Stomach (tissue), 9 donors: ENCODE measurements around the gene MMP20. TPM values are rescaled to one million over a fixed set of nuclear protein-coding genes. Genes with fewer than 3 reads are reported as not detected.

Source experiments
- DNase-seq, 2 donors: peaks; one replicate each; pipeline versions ENCODE4 v3.0.0 to v3.0.0-alpha.2; 2013 to 2019
- H3K27ac ChIP-seq, 5 donors: fragments of 200-600 bp in 4 of 5; sonication (generic) in 4 of 5; one replicate each; pipeline ENCODE4 v1.5.1; 2013 to 2019; ENCODE audit warnings: mild to moderate bottlenecking in 1 of 5, moderate library complexity in 1 of 5
- H3K27me3 ChIP-seq, 3 donors: fragments of 200-600 bp; sonication (generic); one replicate each; pipeline ENCODE4 v1.5.1; 2017 to 2019; ENCODE audit warnings: mixed run types in 1 of 3
- H3K36me3 ChIP-seq, 4 donors: fragments of 200-600 bp; sonication (generic); 1 replicate in 3 of 4; 2 replicates in 1 of 4; pipeline ENCODE4 v1.5.1; 2016 to 2019
- H3K4me1 ChIP-seq, 4 donors: fragments of 200-600 bp; sonication (generic); one replicate each; pipeline ENCODE4 v1.5.1; 2016 to 2019
- H3K4me3 ChIP-seq, 4 donors: fragments of 200-600 bp; sonication (generic) in 3 of 4; one replicate each; pipeline ENCODE4 v1.5.1; 2016 to 2019; ENCODE audit warnings: mild to moderate bottlenecking in 1 of 4
- H3K9me3 ChIP-seq, 4 donors: fragments of 200-600 bp; sonication (generic); one replicate each; pipeline ENCODE4 v1.5.1; 2016 to 2019
- EP300 ChIP-seq: sonication (generic); formaldehyde crosslinking; IDR thresholded peaks from one replicate; pipeline ENCODE4 v1.6.1; 2017; ENCODE audit warnings: antibody characterized with exemption
- POLR2A ChIP-seq, 4 donors: fragments of 450-650 bp; IDR thresholded peaks; one replicate each; pipeline ENCODE4 v1.6.1; 2016; ENCODE audit warnings: antibody characterized with exemption in 4 of 4, control low read depth in 2 of 4, mild to moderate bottlenecking in 1 of 4, moderate library complexity in 1 of 4
- POLR2AphosphoS5 ChIP-seq, 3 donors: sonication (generic); formaldehyde crosslinking; IDR thresholded peaks; one replicate each; pipeline ENCODE4 v1.6.1; 2016; ENCODE audit warnings: antibody characterized with exemption in 3 of 3
- WGBS, 5 donors: extraction: QIAGEN DNeasy Blood & Tissue Kit in 3 of 5; methylation state at CpG; one replicate each; pipeline versions ENCODE4 v1.1.5 to v1.1.7; 2013 to 2018; 5-methylcytosine and 5-hydroxymethylcytosine counted together
- intact Hi-C: fragments of 100-400 bp; cut with DNase I; formaldehyde crosslinking; loops from one replicate; pipeline ENCODE4 v1.15.1; 2023; ENCODE audit warnings: low total_unique reads
- polyA plus RNA-seq, 3 donors: library from polyadenylated mRNA; stranded (reverse); fragments of 200-250 nt; gene quantifications; one replicate each; pipeline ENCODE4 v1.2.3, GENCODE V29; 2013
- total RNA-seq, 5 donors: library from RNA; depleted of rRNA; stranded (reverse); fragments of >200 nt; gene quantifications; one replicate each; pipeline versions ENCODE4 v1.1.0 to v1.2.3, GENCODE V29; 2014 to 2016
- TF ChIP-seq, protein P1 (sequence below), 7 experiments: fragments of 450-650 bp in 4 of 7; fragments of 200-600 bp in 3 of 7; sonication (generic) in 3 of 7; IDR thresholded peaks; one replicate each; pipeline ENCODE4 v1.5.1; 2016 to 2019; ENCODE audit warnings: antibody characterized with exemption in 7 of 7, control low read depth in 2 of 7, mild to moderate bottlenecking in 1 of 7
- donor health status: healthy with polysubstance abuse.
- donor health status: Bipolar disorder and iron deficiency.
- donor health status: healthy.

MMP20 gene
- total and polyA plus RNA-seq, 8 donors: not detected

DNA sequence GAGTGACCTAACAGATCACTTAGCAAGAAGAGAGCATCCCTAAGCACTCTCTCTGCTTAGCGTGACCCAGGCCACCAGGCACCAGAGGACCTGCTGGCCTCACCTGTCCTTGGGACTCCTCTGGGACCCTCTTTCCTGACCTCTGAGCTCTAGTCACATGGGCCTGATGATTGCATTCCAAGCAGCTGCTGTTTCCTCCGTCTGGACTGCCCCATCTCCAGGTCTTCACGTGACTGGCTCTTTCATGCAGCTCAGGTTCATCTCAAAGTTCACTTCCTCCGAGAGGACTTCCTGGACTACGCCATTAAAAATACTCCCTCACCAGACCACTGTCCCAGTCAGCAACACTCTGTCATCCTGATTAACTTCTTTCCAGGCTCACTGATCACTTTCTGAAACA, 2.9 kb downstream of the MMP20 start:
- Histone ChIP-seq H3K4me1 (no peaks in the 10 kb centered on the region), H3K27me3 (no peaks in the 10 kb centered on the region), H3K36me3 (no peaks in the 10 kb centered on the region), H3K4me3 (no peak overlapping the region), H3K27ac (no peak overlapping the region), H3K9me3 (no peaks in the 10 kb centered on the region)
- intact Hi-C loops: no loop called here
- WGBS, 5 donors: 57 to 84% (median 81%) methylated on average over 5 of the region's 5 CpGs
- TF ChIP-seq EP300 (no peak), POLR2A (IDR thresholded peaks at IDR 0.05) (no peak), POLR2AphosphoS5 (IDR thresholded peaks at IDR 0.05) (no peak)
- TF ChIP-seq, protein P1, sequence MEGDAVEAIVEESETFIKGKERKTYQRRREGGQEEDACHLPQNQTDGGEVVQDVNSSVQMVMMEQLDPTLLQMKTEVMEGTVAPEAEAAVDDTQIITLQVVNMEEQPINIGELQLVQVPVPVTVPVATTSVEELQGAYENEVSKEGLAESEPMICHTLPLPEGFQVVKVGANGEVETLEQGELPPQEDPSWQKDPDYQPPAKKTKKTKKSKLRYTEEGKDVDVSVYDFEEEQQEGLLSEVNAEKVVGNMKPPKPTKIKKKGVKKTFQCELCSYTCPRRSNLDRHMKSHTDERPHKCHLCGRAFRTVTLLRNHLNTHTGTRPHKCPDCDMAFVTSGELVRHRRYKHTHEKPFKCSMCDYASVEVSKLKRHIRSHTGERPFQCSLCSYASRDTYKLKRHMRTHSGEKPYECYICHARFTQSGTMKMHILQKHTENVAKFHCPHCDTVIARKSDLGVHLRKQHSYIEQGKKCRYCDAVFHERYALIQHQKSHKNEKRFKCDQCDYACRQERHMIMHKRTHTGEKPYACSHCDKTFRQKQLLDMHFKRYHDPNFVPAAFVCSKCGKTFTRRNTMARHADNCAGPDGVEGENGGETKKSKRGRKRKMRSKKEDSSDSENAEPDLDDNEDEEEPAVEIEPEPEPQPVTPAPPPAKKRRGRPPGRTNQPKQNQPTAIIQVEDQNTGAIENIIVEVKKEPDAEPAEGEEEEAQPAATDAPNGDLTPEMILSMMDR (IDR thresholded peaks at IDR 0.05): no peak
- DNase-seq: no peak

- WGBS, 5 donors: 71 to 89% (median 75%) methylated on average over 12 of the region's 12 CpGs
- no peak overlapping the region for H3K4me3 ChIP-seq
- no peaks in the 10 kb centered on the region for H3K9me3 ChIP-seq
- H3K27ac ChIP-seq: no peak overlapping the region
- peak in 1 of 3 donors; percentile 24 for TF ChIP-seq POLR2AphosphoS5 (IDR thresholded peaks at IDR 0.05)
- TF ChIP-seq POLR2A (IDR thresholded peaks at IDR 0.05): no peak
- no peaks in the 10 kb centered on the region for H3K4me1 ChIP-seq
- no peaks in the 10 kb centered on the region for H3K36me3 ChIP-seq
- DNase-seq: peak in 1 of 2 donors; percentile 11
- intact Hi-C loops: no loop called here
- no peaks in the 10 kb centered on the region for H3K27me3 ChIP-seq
Observed at GRCh38 chr11:102620818-102621561, 4.1 kb downstream of the MMP20 start.

GRCh38 chr11:102620179-102620578, 5.0 kb downstream of the MMP20 start:
- Histone ChIP-seq H3K27me3 (no peaks in the 10 kb centered on the region), H3K9me3 (no peaks in the 10 kb centered on the region), H3K27ac (no peak overlapping the region), H3K4me1 (no peaks in the 10 kb centered on the region), H3K4me3 (no peak overlapping the region), H3K36me3 (no peaks in the 10 kb centered on the region)
- DNase-seq: no peak
- intact Hi-C loops: no loop called here
- no peak for TF ChIP-seq EP300
- no peak for TF ChIP-seq POLR2A (IDR thresholded peaks at IDR 0.05)
- no peak for TF ChIP-seq POLR2AphosphoS5 (IDR thresholded peaks at IDR 0.05)
- TF ChIP-seq, protein P1 (IDR thresholded peaks at IDR 0.05): no peak

DNA sequence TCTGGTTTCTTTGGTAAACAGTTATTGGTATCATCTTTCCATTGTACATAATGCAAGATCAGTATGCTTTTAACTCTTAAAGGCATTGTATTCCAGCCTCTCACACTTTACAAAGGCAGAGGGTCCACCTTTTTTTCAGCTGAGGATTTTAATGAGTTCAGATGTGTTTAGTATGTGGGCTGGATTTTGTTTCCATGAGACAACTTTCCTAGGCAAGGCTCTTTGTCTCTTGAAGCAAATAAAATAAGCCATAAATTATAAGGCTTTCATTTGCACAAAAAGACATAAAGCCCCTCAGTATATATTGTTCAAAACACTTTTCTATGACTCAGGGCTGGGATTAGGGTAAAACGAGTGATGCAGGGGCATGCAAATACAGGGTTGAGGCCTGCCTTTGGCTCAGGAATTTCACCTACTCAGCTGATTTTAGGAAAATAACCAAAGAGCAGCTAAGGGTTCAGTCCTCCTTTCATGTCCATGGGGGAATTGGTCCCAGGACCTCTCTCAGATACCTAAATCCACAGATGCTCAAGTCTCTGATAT, 7.6 kb downstream of the MMP20 start:
- H3K27me3 ChIP-seq: no peaks in the 10 kb centered on the region
- H3K9me3 ChIP-seq: no peaks in the 10 kb centered on the region
- no peak overlapping the region for H3K27ac ChIP-seq
- DNase-seq: no peak
- WGBS, 5 donors: 70 to 91% (median 81%) methylated on average over 1 of the region's 1 CpG
- H3K4me3 ChIP-seq: no peak overlapping the region
- no peaks in the 10 kb centered on the region for H3K36me3 ChIP-seq
- intact Hi-C loops: no loop called here
- TF ChIP-seq POLR2A (IDR thresholded peaks at IDR 0.05) (no peak), POLR2AphosphoS5 (IDR thresholded peaks at IDR 0.05) (no peak), EP300 (no peak)
- TF ChIP-seq, protein P1 (IDR thresholded peaks at IDR 0.05): no peak
- H3K4me1 ChIP-seq: peaks cover 0 to 4% (median 0%) of the 10 kb centered on the region in 4 donors

- H3K27me3 ChIP-seq: no peaks in the 10 kb centered on the region
- 80 to 88% (median 87%) methylated on average over 3 of the region's 3 CpGs for WGBS, 5 donors
Observed at GRCh38 chr11:102615894-102616432, 9.2 kb downstream of the MMP20 start.

More at GRCh38 chr11:102615894-102616432, 9.2 kb downstream of the MMP20 start:
- H3K4me1 ChIP-seq: peaks cover 0 to 4% (median 0%) of the 10 kb centered on the region in 4 donors
- DNase-seq: no peak
- no peak overlapping the region for H3K27ac ChIP-seq
- TF ChIP-seq, protein P1 (IDR thresholded peaks at IDR 0.05): no peak
- TF ChIP-seq POLR2AphosphoS5 (IDR thresholded peaks at IDR 0.05): no peak
- TF ChIP-seq EP300: no peak
- no peak for TF ChIP-seq POLR2A (IDR thresholded peaks at IDR 0.05)
- H3K9me3 ChIP-seq: no peaks in the 10 kb centered on the region
- H3K36me3 ChIP-seq: no peaks in the 10 kb centered on the region
- intact Hi-C loops: no loop called here
- H3K4me3 ChIP-seq: no peak overlapping the region
